GM08714 (cell line): Measurements from ENCODE around the gene LRRC7.

Experiments
- H3K4me3 ChIP-seq: fragments of 200-500 bp; sonication (Bioruptor generic); 2 replicates; pipeline ENCODE4 v1.5.1; 2014; ENCODE audit warnings: mild to moderate bottlenecking, low read length, inconsistent platforms
- ZNF274 ChIP-seq: IDR thresholded peaks from 2 replicates; pipeline ENCODE4 v1.6.1; 2012; ENCODE audit warnings: mild to moderate bottlenecking, low read depth, low read length

Gene LRRC7

DNA sequence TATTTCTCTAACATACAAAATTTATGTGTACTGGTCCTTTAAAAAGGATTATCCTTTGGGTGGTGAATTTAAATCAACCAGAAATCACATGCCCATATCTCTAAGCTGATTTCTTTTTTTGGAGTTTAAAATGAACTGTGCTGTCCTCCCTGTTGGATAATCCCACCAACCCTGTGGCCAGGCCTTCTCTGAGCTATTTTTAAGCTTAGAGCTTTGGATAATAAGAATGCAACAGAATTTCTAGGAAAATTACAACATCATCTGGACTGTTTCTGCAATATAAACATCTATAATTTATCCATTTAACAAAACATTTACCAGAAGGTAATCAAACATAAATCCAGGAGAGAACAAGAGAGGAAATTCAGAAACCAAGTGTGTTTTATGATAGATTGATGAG lies 549.3 kb downstream of the LRRC7 start:
- no peak overlapping the region for H3K4me3 ChIP-seq
- no peak for TF ChIP-seq ZNF274

DNA sequence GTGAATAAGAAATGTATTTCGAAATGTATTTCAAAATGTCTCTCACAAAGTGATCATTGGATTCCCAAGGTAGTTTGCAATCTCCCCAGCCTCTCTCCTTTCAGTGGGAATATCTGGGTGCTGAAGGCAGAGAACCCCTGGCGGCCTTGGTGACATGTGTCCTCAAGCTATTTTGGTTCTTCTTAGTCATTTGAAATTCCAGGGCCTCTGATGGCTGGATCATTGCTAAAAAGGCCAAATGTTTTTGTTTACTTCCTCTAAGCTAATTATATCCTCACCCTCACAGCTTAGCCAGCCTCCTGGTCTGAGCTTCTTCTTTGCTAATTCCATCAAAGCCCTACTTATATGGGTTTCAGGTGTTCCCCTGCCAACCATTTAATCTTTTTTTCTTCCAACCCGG lies 566.4 kb downstream of the LRRC7 start:
- TF ChIP-seq ZNF274: no peak
- no peak overlapping the region for H3K4me3 ChIP-seq

DNA sequence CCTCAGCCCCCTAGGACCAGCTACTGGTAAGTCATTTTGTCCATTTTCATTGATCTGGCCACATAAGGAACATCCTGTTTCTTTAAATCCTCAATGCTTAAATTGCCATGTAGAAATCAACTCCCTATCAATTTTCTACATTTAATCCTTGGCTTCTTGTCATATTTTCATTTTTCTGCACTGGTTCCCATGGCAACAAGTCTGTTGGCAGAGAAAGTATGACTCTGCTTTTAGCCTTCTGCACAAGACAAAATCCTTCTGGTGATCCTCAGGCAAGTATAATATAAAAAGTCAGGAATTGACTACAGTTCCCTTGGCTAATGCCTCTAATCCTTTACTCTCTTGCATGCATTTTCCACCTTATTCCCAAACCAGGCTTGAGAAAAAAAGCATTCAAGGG lies 572.6 kb downstream of the LRRC7 start:
- no peak for TF ChIP-seq ZNF274
- H3K4me3 ChIP-seq: no peak overlapping the region

GRCh38 chr1:70140894-70141293 lies 573.2 kb downstream of the LRRC7 start:
- TF ChIP-seq ZNF274: no peak
- no peak overlapping the region for H3K4me3 ChIP-seq

DNA sequence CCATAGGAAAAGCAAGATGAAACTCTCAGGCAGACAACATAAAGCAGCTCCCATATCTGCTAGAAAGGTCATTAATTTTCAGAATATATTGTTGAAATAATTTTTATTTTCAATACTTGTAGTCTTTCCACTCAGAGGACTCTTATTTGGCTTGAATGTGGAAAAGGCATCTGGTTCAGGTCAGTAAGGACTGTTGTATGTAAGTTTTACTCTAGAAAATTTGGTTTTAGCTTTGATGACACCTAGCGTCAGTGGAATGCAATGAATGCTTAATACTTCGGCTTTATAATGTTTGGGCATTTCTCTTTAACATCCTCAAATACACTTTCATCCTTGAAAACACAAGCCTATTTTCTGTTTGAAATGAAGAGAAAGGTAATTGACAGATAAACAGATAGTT lies 574.4 kb downstream of the LRRC7 start:
- H3K4me3 ChIP-seq: no peak overlapping the region
- no peak for TF ChIP-seq ZNF274

- no peak overlapping the region for H3K4me3 ChIP-seq
- TF ChIP-seq ZNF274: no peak
Observed at GRCh38 chr1:70143048-70143659, 575.4 kb downstream of the LRRC7 start.

- H3K4me3 ChIP-seq: no peak overlapping the region
- TF ChIP-seq ZNF274: no peak
Observed at GRCh38 chr1:70146488-70146887, 578.8 kb downstream of the LRRC7 start.

DNA sequence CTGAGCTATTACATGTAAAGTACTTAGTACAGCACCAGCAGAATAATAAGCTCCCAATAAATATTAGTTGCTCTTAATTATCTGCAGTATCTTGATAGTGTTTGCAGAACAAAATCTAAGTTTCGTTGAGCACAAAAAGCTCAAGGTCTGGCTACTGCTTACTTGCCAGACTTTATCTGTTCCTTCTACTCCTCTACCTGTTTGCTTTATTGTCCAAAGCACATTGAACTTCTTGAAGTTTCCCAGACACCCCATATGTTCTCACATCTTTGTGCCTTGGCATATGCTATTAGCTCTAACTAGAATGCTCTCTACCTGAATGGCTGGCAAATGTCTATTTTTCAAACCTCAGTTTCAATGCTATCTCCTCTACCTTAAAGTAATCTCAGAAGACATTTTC lies 582.7 kb downstream of the LRRC7 start:
- no peak overlapping the region for H3K4me3 ChIP-seq
- no peak for TF ChIP-seq ZNF274

GRCh38 chr1:70153739-70154138 lies 586.0 kb downstream of the LRRC7 start:
- no peak for TF ChIP-seq ZNF274
- H3K4me3 ChIP-seq: no peak overlapping the region

- TF ChIP-seq ZNF274: no peak
- no peak overlapping the region for H3K4me3 ChIP-seq
Observed at GRCh38 chr1:70156529-70157120, 588.9 kb downstream of the LRRC7 start.

DNA sequence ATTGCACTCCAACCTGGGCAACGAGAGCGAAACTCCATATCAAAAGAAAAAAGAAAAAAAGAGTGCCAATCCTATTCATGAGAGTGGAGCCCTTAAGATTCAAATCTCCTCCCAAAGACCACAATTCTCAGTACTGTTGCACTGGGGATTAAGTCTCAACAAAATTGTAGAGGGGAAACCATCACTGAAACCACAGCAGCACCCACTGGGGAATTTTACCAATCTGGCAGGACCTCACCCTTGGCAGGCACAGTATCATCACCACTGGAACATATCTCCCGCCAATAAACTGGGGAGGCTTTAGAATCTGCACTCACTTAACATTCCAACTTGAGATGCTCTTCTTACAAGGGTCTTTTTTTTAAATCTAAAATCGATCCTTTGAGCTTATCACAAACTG lies 596.6 kb downstream of the LRRC7 start:
- TF ChIP-seq ZNF274: no peak
- no peak overlapping the region for H3K4me3 ChIP-seq

- H3K4me3 ChIP-seq: no peak overlapping the region
- TF ChIP-seq ZNF274: no peak
Observed at GRCh38 chr1:70168283-70168682, 600.6 kb downstream of the LRRC7 start.

- no peak overlapping the region for H3K4me3 ChIP-seq
- TF ChIP-seq ZNF274: no peak
Observed at GRCh38 chr1:70169018-70169839, 601.5 kb downstream of the LRRC7 start.

DNA sequence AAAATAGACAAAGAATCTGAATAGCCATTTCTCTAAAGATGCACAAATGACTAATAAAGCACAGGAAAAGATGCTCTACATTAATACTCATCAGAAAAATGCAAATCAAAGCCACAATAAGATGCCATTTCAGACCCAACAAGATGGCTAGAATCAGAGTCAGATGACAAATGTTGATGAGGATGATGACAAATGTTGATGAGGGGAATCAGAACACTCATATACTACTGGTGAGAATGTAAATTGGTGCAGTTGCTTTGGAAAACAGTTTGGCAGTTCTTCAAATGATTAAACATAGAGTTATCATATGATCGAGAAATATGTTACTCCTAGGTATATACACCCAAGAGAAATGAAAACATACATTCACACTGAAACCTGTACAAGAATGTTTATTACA lies 603.8 kb downstream of the LRRC7 start:
- no peak for TF ChIP-seq ZNF274
- no peak overlapping the region for H3K4me3 ChIP-seq
